ENCODE measurements around the gene SETD6.

Gene SETD6

DNA sequence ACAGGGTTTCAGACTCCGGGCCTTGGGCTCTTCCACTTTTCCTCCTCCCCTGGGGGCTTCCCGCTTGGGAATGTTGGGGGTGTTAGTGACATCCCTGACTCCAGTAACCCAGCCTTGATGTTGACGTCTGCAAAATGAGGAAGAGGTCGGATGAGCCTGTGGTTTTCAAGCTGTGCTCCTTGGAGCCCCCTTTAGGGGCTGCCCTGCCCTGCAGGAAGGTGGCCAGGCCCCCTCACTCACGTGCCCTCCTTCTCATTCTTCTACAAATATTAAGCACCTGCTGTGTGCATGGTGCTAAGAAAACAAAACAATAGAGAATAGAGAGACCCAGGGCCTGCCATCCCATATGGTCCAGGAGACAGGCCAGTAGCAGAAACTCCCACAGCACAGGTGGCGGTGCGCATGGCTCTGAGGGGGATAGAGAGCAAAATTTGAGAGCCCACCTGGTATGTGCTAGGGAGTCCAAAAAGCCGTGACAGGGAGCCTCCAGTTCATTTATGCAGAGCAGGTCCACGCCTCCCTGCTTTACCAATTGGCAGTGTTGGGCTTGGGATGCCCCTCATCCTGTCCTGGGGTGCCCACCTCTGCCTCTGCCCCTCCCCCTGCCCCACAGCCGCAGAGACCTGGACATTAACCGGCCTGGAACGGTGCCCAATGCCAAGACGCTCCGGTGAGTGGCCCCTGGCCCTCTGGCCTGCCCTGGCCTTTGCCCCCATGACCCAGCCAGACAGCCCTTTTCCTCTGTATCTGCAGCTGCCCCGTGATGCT is 7.9 kb upstream of the SETD6 start:
- no peak for DNase-seq (ENCODE audit: low read depth, low spot score)
- no peak overlapping the region for H3K4me3 ChIP-seq (ENCODE audit: low read depth, low read length)
- TF ChIP-seq CTCF (IDR thresholded peaks at IDR 0.05; ENCODE audit: insufficient read depth, low read length, missing control alignments), result no peak
- ChIA-PET POLR2A (no interaction called here), CTCF (interaction anchor here (1.4 to 7.7 kb wide), 2 partner anchors 12 to 153 kb away, joined by 3 to 78 read pairs; no protein-coding TSS in a partner anchor)

DNA sequence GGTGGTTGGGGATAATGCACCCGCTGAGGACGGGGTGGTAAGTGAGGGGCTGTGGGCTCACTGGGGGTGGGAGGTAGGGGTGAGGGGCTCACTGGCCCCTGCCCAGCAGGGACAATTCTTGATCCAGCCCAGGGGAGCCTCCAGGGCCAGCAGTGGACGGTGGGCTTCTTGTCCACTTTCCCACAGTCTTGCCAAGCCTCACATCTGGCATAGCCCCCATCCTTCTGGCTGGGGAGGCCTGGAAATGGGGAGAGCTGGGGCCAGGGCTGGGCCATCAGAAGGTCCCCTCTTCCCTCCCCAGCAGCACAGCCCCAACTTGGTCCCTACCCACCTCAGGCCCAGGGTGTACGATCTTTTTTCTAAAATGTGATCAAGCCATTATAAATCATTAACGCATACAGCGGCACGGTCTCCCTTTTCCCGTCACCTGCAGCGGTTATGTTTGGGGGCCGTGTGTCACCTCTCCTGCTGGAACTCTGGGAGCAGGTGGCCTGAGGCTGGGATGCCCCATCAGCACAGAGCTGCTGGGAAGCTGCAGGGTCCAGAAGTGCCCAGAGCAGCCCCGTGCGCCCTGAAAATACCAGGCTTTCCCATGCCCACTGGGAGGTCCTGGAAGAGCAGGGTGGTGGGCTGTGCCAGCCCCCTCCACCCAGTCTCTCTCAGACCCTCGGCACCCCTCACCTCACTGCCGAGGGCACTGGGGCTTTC is 7.2 kb upstream of the SETD6 start:
- no peak for DNase-seq (ENCODE audit: low read depth, low spot score)
- ChIA-PET POLR2A (no interaction called here), CTCF (interaction anchor here (7.7 kb wide), 1 partner anchor 152 kb away, joined by 78 read pairs; no protein-coding TSS in a partner anchor)
- no peak overlapping the region for H3K4me3 ChIP-seq (ENCODE audit: low read depth, low read length)
- no peak for TF ChIP-seq CTCF (IDR thresholded peaks at IDR 0.05; ENCODE audit: insufficient read depth, low read length, missing control alignments)

- ChIA-PET POLR2A (no interaction called here), CTCF (interaction anchor here (1.0 to 7.7 kb wide), 3 partner anchors 8 to 152 kb away, joined by 3 to 78 read pairs (median 29); partner anchors contain the start of gene NDRG4)
- H3K4me3 ChIP-seq (ENCODE audit: low read depth, low read length), result no peak overlapping the region
- DNase-seq (ENCODE audit: low read depth, low spot score), result no peak
- TF ChIP-seq CTCF (IDR thresholded peaks at IDR 0.05; ENCODE audit: insufficient read depth, low read length, missing control alignments), result no peak
Observed at GRCh38 chr16:58508671-58509251, 6.6 kb upstream of the SETD6 start.

GRCh38 chr16:58509256-58510096 is 5.8 kb upstream of the SETD6 start:
- no peak for TF ChIP-seq CTCF (IDR thresholded peaks at IDR 0.05; ENCODE audit: insufficient read depth, low read length, missing control alignments)
- H3K4me3 ChIP-seq (ENCODE audit: low read depth, low read length), result no peak overlapping the region
- ChIA-PET POLR2A (no interaction called here), CTCF (interaction anchor here (0.9 to 7.7 kb wide), 6 partner anchors 8 to 246 kb away, joined by 3 to 78 read pairs (median 4); partner anchors contain the start of gene NDRG4)
- DNase-seq (ENCODE audit: low read depth, low spot score), result no peak

DNA sequence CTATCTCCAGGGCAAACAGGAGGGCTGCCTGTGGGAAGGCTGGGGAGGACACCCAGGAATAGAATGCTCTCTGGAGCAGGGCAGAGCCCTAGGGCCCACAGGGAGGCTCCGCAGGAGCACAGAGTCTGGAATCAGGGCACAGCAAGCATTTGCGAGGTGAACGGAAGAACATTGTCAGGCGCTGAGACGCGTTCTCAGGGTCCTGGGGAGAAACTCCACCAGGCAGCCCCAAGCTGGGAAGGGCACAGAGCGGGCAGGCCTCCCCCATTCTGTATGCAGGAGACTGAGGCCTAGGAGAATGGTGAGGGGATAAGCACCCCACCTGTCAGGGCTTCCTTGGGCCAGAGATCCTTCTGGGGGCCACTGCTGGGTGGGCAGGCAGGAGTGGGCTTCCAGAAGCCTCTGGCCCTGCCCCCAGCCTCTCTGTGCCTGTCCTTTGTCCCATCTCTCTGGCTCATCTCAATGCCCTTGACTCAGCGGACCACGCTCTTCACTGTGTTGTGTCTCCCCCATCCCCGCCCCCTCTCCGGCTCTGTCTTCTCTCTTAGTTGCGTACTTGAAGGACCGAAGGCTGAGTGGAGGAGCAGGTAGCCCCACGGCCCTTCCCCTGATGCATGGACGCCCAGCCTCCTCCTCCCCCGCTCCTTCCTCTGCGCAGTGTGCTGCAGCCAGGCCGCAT is 5.1 kb upstream of the SETD6 start:
- no peak for TF ChIP-seq CTCF (IDR thresholded peaks at IDR 0.05; ENCODE audit: insufficient read depth, low read length, missing control alignments)
- POLR2A ChIA-PET, result interaction anchor here (0.7 kb wide), 1 partner anchor 10 kb away, joined by 3 read pairs; the partner anchor contains the start of gene NDRG4
- DNase-seq (ENCODE audit: low read depth, low spot score), result no peak
- H3K4me3 ChIP-seq (ENCODE audit: low read depth, low read length), result no peak overlapping the region
- CTCF ChIA-PET, result interaction anchor here (0.7 to 7.7 kb wide), 9 partner anchors 9 to 246 kb away, joined by 3 to 78 read pairs (median 4); partner anchors contain the start of gene NDRG4

All from AG04449 (cell line).